Mucosa of rectum (tissue), 2 donors: ENCODE data around the gene SYNE4.

Source experiments
- H3K27ac ChIP-seq, 2 donors: one replicate each; pipeline ENCODE4 v1.7.0; 2013; ENCODE audit warnings: inconsistent platforms in 2 of 2, low read depth in 2 of 2, low read length in 2 of 2
- H3K27me3 ChIP-seq, 2 donors: one replicate each; pipeline ENCODE4 v1.7.0; 2013; ENCODE audit warnings: low read length in 2 of 2; ENCODE audit not compliant: control insufficient read depth in 2 of 2, insufficient read depth in 2 of 2
- H3K36me3 ChIP-seq, 2 donors: one replicate each; pipeline ENCODE4 v1.7.0; 2013; ENCODE audit warnings: low read length in 2 of 2; ENCODE audit not compliant: control insufficient read depth in 2 of 2, insufficient read depth in 2 of 2
- H3K4me1 ChIP-seq, 2 donors: one replicate each; pipeline ENCODE4 v1.7.0; 2013; ENCODE audit warnings: low read length in 2 of 2, mild to moderate bottlenecking in 1 of 2; ENCODE audit not compliant: control insufficient read depth in 2 of 2, insufficient read depth in 2 of 2
- H3K4me3 ChIP-seq, 2 donors: one replicate each; pipeline ENCODE4 v1.7.0; 2013; ENCODE audit warnings: low read length in 2 of 2
- H3K9ac ChIP-seq, 2 donors: one replicate each; pipeline ENCODE4 v1.7.0; 2013; ENCODE audit warnings: low read length in 2 of 2, low read depth in 1 of 2, mild to moderate bottlenecking in 1 of 2
- H3K9me3 ChIP-seq, 2 donors: one replicate each; pipeline ENCODE4 v1.7.0; 2013; ENCODE audit warnings: low read length in 2 of 2; ENCODE audit not compliant: control insufficient read depth in 2 of 2
- donor health status: healthy.
- donor health status: Normal muscosa, but diverticular disease.

Gene SYNE4

DNA sequence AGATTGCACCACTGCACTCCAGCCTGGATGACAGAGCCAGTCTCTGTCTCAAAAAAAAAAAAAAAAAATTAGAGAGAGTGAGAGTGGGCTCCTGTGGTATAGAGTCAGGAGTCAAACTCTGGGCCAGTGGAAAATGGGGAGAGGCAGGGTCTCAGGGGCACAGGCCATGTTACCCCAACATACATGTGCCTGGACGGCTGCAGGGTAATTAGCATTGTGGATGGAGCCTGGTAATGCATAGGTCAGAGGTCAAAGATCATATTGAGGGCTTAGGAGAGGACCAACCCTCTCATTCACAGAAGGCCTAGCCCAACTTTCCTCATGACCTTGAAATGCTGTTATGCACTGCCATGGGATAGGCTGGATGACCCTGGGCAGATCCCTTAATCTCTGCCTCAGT lies 16.9 kb upstream of the SYNE4 start:
- Histone ChIP-seq H3K9ac (no peak overlapping the region), H3K9me3 (no peaks in the 10 kb centered on the region), H3K27ac (no peak overlapping the region), H3K36me3 (peaks cover 4 to 6% of the 10 kb centered on the region in 2 donors), H3K4me3 (no peak overlapping the region), H3K4me1 (no peaks in the 10 kb centered on the region), H3K27me3 (no peaks in the 10 kb centered on the region)

DNA sequence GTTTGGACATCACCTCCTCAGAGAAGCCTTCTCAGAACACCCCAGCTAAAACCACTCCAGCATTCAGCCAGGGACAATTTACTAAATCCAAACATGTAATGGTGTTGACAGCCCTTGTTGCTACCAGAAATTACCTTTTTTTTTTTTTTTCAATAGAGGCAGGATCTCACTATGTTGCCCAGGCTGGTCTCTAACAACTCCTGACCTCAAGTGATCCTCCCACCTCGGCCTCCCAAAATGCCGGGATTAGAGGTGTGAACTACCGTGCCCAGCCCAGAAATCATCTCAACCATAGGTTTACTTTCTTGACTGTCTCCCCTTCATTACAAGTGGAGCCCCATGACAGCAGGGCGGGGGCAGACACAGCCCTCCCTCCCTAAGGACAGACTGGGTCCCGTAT lies 14.8 kb upstream of the SYNE4 start:
- Histone ChIP-seq H3K4me3 (no peak overlapping the region), H3K27ac (no peak overlapping the region), H3K4me1 (no peaks in the 10 kb centered on the region), H3K9me3 (no peaks in the 10 kb centered on the region), H3K27me3 (no peaks in the 10 kb centered on the region), H3K9ac (no peak overlapping the region), H3K36me3 (peaks cover 6% of the 10 kb centered on the region in 2 donors)

DNA sequence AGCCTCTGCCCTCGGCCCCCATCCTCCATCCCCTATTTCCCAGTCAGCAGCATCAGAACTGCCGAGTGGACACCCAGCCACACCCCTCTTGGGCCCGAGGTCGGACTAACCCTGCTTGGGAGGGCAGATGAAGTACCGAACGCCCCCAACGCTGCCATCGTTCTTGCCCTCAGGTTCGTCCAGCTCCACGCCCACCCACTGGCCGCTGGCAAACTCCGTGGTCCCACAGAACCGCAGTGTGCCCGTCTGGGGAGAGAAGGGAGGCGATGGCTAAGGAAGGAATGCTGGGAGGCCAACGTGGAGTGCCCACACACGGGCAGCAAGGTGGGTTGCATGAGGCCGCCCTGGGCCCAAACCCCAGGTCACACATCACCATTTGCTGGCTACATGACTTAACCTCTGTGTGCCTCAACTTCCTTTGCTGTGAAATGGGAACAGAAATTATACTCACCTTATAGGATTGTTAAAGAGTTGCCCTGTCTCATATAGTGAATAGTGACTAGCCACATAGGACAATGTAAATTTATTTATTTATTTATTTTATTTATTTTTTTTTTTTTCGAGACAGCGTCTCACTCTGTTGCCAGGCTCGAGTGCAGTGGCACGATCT lies 10.6 kb upstream of the SYNE4 start:
- no peak overlapping the region for H3K9ac ChIP-seq
- H3K4me3 ChIP-seq: no peak overlapping the region
- H3K27ac ChIP-seq: no peak overlapping the region
- no peaks in the 10 kb centered on the region for H3K9me3 ChIP-seq
- H3K4me1 ChIP-seq: peaks cover 5% of the 10 kb centered on the region in 2 donors
- H3K27me3 ChIP-seq: no peaks in the 10 kb centered on the region
- H3K36me3 ChIP-seq: peaks cover 3 to 6% of the 10 kb centered on the region in 2 donors

DNA sequence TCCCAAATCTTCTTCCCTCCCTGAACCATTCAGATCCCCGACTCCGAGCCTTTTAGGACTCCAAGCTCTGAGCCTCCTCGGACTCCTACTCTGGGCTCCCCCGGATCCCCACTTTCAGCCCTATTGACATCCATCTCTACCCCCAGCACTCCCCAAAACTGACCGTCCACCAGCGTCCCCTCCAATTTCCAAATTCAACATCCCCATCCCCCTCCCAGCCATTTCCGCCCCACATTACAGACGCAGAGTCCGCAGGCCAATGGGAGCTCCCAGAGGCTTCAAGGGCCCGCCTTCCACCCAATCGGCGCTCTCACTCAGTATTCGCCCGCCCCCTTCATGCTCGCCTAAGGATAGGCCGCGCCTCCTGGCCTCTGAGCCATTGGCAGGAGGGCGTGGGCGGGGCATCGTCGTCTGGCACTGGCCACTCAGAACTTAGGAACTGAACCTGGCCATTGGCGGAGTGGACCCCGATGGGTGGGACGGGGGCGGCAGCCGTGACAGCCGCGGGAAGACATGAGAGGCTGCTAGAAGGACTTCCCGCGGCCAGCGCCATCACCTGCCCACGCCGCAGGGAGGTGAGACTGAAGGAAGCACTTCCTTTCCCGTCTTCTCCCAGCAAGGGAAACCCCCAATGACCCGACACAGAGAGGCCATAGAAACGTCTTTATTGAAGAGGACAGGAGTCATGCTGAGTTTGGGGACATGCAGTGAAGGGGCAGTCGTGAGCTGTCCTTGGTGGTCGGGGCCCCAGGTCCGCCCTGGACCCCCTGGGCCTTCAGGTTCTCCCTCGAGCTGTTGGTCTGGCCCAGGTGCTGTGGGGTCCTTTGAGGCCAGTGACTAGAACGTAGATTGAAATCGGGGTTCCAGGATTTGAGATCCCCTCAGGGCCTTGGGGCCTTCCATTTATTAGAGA lies 5.7 kb upstream of the SYNE4 start, which contains the start of gene ALKBH6:
Gene ALKBH6, minus strand, starts transcription at position 202 of the 913 bp plus-strand sequence. CDS start 816 bp downstream, outside the sequence.
- Histone ChIP-seq H3K36me3 (peaks cover 2 to 3% of the 10 kb centered on the region in 2 donors), H3K27ac (peak within 1 kb of the TSS; percentile 65 to 79), H3K4me1 (peaks cover 16 to 18% of the 10 kb centered on the region in 2 donors), H3K4me3 (peak within 1 kb of the TSS; percentile 87 to 96), H3K9ac (peak within 1 kb of the TSS; percentile 82 to 96), H3K27me3 (no peaks in the 10 kb centered on the region), H3K9me3 (no peaks in the 10 kb centered on the region)

DNA sequence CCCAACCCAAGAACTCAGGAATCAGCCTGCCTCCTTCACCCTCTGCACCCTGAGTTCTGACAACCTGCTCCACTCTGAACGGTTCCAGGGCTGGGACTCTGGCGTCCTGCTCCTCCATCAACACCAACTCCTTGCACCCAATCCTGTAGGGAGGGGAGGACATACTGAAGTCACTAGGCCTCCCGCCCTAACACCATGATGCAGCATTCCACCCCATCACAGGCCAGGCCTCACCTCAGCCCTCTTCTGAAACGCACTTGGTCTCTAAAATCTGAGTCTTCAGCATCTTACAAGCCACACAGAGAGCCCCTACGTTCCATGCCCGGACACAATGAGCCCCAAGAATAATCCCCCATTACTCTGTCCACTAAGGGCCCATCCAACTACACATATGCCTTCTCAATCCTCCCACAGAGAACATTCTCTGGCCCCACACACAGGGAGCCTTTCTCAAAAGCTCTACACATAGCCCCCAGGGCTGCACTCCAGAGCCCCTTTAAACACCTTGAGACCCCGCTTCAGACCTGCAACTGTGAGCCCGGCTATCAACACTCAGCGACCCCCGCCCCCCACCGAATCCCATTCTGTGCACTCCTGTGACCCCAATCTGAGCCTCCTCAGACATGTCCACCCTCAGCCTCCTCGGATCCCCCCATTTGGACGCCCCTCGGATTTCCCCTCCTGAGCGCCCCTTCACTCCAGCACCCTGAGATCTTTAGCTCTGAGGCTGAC lies 4.8 kb upstream of the SYNE4 start:
- H3K4me3 ChIP-seq: peak overlapping the region; percentile 87 to 96
- H3K36me3 ChIP-seq: peaks cover 0 to 3% of the 10 kb centered on the region in 2 donors
- no peaks in the 10 kb centered on the region for H3K27me3 ChIP-seq
- H3K9ac ChIP-seq: peak overlapping the region; percentile 82 to 96
- H3K27ac ChIP-seq: peak overlapping the region; percentile 65 to 79
- peaks cover 23 to 24% of the 10 kb centered on the region in 2 donors for H3K4me1 ChIP-seq
- no peaks in the 10 kb centered on the region for H3K9me3 ChIP-seq

DNA sequence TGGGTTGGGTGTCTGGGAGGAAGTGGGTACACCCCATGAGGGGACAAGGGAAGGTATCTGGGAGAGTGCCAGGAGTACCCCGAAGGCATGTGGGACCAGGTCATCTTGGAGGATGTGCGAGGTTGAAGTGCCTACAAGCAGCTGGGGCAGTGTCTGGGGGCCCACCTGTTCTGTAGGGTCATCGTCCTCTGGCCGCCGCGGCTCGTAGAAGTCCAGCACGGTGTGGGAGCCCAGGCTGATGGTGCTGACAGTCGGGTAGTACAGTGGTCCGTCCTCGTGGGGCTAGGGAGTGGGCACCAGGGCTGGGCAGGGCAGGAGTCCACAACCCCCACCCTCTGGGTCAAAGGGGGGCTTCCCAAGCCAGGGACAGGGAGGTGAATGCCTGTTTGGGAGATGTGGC lies 1.8 kb upstream of the SYNE4 start:
- no peaks in the 10 kb centered on the region for H3K36me3 ChIP-seq
- H3K27ac ChIP-seq: no peak overlapping the region
- no peaks in the 10 kb centered on the region for H3K9me3 ChIP-seq
- H3K4me1 ChIP-seq: peaks cover 23 to 24% of the 10 kb centered on the region in 2 donors
- H3K27me3 ChIP-seq: no peaks in the 10 kb centered on the region
- no peak overlapping the region for H3K4me3 ChIP-seq
- H3K9ac ChIP-seq: no peak overlapping the region

DNA sequence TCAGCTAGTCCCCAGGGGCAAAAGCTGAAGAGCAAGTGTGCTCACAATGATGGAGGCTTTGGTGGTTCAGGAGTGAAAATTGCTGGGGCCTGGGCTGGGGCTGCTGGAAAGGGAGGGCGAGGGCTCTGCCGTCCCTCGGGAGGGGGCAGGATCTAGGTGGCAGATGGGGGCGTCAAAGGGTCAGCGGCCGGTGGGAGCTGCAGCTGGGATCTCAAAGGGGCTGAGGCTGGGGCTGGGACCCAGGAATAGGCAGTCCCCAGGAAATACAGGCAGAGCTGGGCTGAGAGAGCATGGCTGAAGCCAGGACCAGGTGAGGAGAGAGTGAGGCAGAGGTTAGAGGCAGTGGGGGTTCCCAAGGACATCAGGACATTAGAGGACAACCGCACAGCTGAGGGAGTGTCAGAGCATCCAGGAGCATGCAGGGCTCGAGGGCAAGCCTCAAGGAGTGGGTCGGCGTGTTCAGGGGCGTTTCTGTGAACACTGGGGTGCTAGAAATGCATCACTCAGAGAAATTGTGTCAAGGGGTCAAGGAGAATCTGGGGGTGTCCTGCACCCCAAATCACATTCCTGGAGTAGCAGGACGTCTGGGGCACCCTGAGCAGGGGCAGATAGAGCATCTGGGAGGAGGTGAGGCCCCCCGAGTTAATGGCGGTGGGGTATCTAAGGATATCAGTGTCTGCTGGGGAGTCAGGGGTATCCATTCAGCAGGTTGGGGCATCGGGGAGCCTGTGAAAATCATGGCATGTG lies 1.2 kb upstream of the SYNE4 start:
- H3K4me3 ChIP-seq: peak overlapping the region; percentile 56 to 62
- H3K27me3 ChIP-seq: no peaks in the 10 kb centered on the region
- H3K9me3 ChIP-seq: no peaks in the 10 kb centered on the region
- H3K9ac ChIP-seq: peak overlapping the region; percentile 14 to 57
- H3K4me1 ChIP-seq: peaks cover 21 to 23% of the 10 kb centered on the region in 2 donors
- no peaks in the 10 kb centered on the region for H3K36me3 ChIP-seq
- peak overlapping the region in 1 of 2 donors; percentile 9 for H3K27ac ChIP-seq

DNA sequence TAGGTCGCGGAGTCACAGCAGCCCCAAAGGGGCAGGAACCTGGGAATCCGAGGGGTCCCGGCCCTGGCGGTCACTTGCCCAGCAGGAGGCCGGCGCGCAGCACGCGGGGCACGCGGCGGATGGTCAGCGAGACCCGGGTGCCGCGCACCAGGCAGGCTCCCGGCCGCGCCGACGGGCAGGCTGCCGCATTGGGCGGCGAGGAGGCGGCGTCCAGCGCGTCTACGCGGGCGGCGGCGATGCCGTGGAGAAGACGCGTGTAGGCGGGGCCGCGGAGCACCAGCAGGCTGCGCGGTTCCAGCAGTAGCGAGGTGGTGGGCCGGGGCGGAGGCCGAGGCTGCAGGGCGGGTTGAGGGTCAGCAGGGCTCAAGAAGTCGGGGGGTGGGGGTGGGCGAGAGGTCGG lies 607 bp upstream of the SYNE4 start:
- Histone ChIP-seq H3K9ac (peak overlapping the region; percentile 57 to 63), H3K4me3 (peak overlapping the region; percentile 56 to 62), H3K27ac (peak overlapping the region in 1 of 2 donors; percentile 9), H3K36me3 (no peaks in the 10 kb centered on the region), H3K4me1 (peaks cover 17 to 18% of the 10 kb centered on the region in 2 donors), H3K9me3 (no peaks in the 10 kb centered on the region), H3K27me3 (no peaks in the 10 kb centered on the region)

DNA sequence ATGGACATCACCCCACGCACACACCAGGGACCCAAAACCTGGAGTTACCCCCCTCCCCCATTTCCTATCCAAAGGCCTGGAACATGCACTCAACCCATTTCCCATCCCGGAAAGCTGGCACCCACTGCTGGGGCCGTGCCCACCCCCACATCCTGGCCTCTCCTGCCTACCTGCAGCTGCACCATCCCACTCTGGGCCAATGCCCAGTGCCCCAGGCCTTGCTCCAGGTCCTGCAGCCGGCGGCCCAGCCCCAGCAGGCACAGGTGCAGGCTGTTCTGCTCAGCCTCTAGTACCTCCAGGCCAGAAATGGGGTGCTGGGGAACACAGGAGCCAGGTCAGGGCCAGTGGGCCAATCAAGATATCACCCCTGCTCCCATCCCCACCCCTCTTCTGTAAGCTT lies 1.7 kb downstream of the SYNE4 start:
- Histone ChIP-seq H3K9ac (no peak overlapping the region), H3K27ac (no peak overlapping the region), H3K36me3 (no peaks in the 10 kb centered on the region), H3K4me3 (no peak overlapping the region), H3K9me3 (no peaks in the 10 kb centered on the region), H3K4me1 (peaks cover 9 to 10% of the 10 kb centered on the region in 2 donors), H3K27me3 (no peaks in the 10 kb centered on the region)
